Uterus (tissue), 2 donors: ENCODE measurements around the gene TIAM1.

Experiments used
- CTCF ChIP-seq, 4 experiments: fragments of 200-600 bp in 2 of 4; fragments of 450-650 bp in 2 of 4; sonication (generic) in 2 of 4; IDR thresholded peaks; one replicate each; pipeline ENCODE4 v1.5.1; 2016 to 2019; ENCODE audit warnings: antibody characterized with exemption in 4 of 4, mild to moderate bottlenecking in 2 of 4, moderate library complexity in 1 of 4
- POLR2A ChIP-seq, 2 donors: fragments of 450-650 bp; IDR thresholded peaks; one replicate each; pipeline ENCODE4 v1.6.1; 2016; ENCODE audit warnings: antibody characterized with exemption in 2 of 2, mild to moderate bottlenecking in 1 of 2, moderate library complexity in 1 of 2

- TF ChIP-seq CTCF (IDR thresholded peaks at IDR 0.05) (no peak), POLR2A (IDR thresholded peaks at IDR 0.05) (no peak)
Observed at GRCh38 chr21:31363720-31364119, 19.7 kb upstream of the TIAM1 start.
